Measurements from ENCODE around the gene FAM149A. TPM values are rescaled to one million over a fixed set of nuclear protein-coding genes. Genes with fewer than 3 reads are reported as not detected.

The FAM149A gene
- total and polyA plus RNA-seq, 2 donors (not counting 3 experiments of a cell fraction or from before 2014, with no cell fraction given), result 0.08 to 0.20 TPM

DNA sequence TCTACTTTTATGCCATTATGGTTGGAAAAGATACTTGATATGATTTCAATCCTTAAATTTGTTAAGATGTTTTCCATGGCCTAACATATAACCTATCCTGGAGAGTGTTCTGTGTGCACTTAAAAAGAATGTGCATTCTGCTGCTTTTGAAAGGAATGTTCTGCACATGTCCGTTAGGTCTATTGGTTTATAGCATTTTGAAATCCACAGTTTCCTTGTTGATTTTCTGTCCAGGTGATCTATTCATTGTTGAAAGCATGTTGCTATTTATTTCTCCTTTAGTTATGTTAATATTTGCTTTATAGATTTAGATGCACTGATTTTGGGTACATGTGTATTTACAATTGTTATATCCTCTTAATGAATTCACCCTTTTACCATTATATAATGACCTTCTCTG, 117.1 kb downstream of the FAM149A start:
- dilution Hi-C loops (cut with MboI; ENCODE audit: extremely low pct_ligation_motif_present, low sequenced_read_pairs), result no loop called here
- DNase-seq (ENCODE audit: low read depth, low spot score) (no peak), FAIRE-seq (no peak)
- Histone ChIP-seq H4K20me1 (replicated peaks; ENCODE audit: control insufficient read depth, extremely low read depth, insufficient read depth, low read length) (no peaks in the 10 kb centered on the region), H3K4me2 (ENCODE audit: insufficient read depth, low read length) (no peak overlapping the region), H3K9me3 (replicated peaks; ENCODE audit: control insufficient read depth, insufficient read depth, low read length) (no peaks in the 10 kb centered on the region), H3K79me2 (ENCODE audit: control insufficient read depth, insufficient read depth, low read length) (no peaks in the 10 kb centered on the region), H3K36me3 (ENCODE audit: control insufficient read depth in 2 of 2, extremely low read depth in 1 of 2, insufficient read depth in 2 of 2, low read length in 2 of 2) (no peaks in the 10 kb centered on the region), H3K9me1 (replicated peaks; ENCODE audit: control insufficient read depth, extremely low read depth, insufficient read depth, low read length) (no peaks in the 10 kb centered on the region), H3K4me1 (ENCODE audit: control insufficient read depth, extremely low read depth, insufficient read depth, low read length) (no peaks in the 10 kb centered on the region), H3K4me3 (replicated peaks in 1 of 3; ENCODE audit: insufficient read depth in 1 of 3, low read depth in 1 of 3, low read length in 3 of 3) (no peak overlapping the region), H3K27ac (ENCODE audit: insufficient read depth, low read depth, low read length) (no peak overlapping the region), H3K27me3 (ENCODE audit: control insufficient read depth in 2 of 2, insufficient read depth in 2 of 2, low read length in 2 of 2) (no peaks in the 10 kb centered on the region), H2AFZ (ENCODE audit: low read depth, low read length) (no peak overlapping the region), H3K9ac (replicated peaks; ENCODE audit: extremely low read depth, insufficient read depth, low read length) (no peak overlapping the region)
- no peak for TF ChIP-seq JUN (IDR thresholded peaks at IDR 0.05; ENCODE audit: borderline replicate concordance, insufficient read depth, insufficient read length, low read depth)
- no peak for TF ChIP-seq FOS (IDR thresholded peaks at IDR 0.05; ENCODE audit: borderline replicate concordance, insufficient read depth, low read length)
- TF ChIP-seq EZH2 (IDR thresholded peaks at IDR 0.05; ENCODE audit: borderline replicate concordance, low read depth, low read length, severe bottlenecking), result no peak
- no peak for TF ChIP-seq POLR2A (IDR thresholded peaks at IDR 0.05; ENCODE audit: low read depth, low read length)
- TF ChIP-seq, protein P1, sequence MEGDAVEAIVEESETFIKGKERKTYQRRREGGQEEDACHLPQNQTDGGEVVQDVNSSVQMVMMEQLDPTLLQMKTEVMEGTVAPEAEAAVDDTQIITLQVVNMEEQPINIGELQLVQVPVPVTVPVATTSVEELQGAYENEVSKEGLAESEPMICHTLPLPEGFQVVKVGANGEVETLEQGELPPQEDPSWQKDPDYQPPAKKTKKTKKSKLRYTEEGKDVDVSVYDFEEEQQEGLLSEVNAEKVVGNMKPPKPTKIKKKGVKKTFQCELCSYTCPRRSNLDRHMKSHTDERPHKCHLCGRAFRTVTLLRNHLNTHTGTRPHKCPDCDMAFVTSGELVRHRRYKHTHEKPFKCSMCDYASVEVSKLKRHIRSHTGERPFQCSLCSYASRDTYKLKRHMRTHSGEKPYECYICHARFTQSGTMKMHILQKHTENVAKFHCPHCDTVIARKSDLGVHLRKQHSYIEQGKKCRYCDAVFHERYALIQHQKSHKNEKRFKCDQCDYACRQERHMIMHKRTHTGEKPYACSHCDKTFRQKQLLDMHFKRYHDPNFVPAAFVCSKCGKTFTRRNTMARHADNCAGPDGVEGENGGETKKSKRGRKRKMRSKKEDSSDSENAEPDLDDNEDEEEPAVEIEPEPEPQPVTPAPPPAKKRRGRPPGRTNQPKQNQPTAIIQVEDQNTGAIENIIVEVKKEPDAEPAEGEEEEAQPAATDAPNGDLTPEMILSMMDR (IDR thresholded peaks at IDR 0.05; ENCODE audit: extremely low read depth in 1 of 2, insufficient read depth in 1 of 2, low read depth in 1 of 2, low read length in 2 of 2), result no peak
- TF ChIP-seq, protein P2, sequence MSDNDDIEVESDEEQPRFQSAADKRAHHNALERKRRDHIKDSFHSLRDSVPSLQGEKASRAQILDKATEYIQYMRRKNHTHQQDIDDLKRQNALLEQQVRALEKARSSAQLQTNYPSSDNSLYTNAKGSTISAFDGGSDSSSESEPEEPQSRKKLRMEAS (IDR thresholded peaks at IDR 0.05; ENCODE audit: insufficient read depth, insufficient read length), result no peak
- TF ChIP-seq POLR2AphosphoS5 (IDR thresholded peaks at IDR 0.05; ENCODE audit: insufficient read depth, low read depth, low read length), result no peak
- no peak for TF ChIP-seq MYC (IDR thresholded peaks at IDR 0.05; ENCODE audit: low read depth, low read length)
- TF ChIP-seq GATA2 (IDR thresholded peaks at IDR 0.05; ENCODE audit: insufficient read depth, insufficient read length, low read depth, low read length), result no peak
- intact Hi-C loops (cut with micrococcal nuclease), result no loop called here
- POLR2A ChIA-PET, result no interaction called here
- no TSS peak for BruUV-seq (replicated peaks)
- CTCF ChIA-PET, result no interaction called here

Small RNA genes within 50 kb of the gene (small RNA-seq; reads per million reads assigned to genes)
- not detected for gene RF00322 (ENCODE audit: insufficient read depth, insufficient read length, low read depth, low replicate concordance)

Other genes starting within 250 kb of the FAM149A start
- gene TLR3, start 35.5 kb upstream of the FAM149A start, total RNA-seq, result 2.5 and 5.2 TPM in 2 replicates
- gene TLR3, start 35.5 kb upstream of the FAM149A start, polyA plus RNA-seq, result 1.6 TPM in 2 replicates
- 1.7 and 3.1 TPM in 2 replicates for gene CYP4V2, start 86.9 kb downstream of the FAM149A start, total RNA-seq
- gene CYP4V2, start 86.9 kb downstream of the FAM149A start, polyA plus RNA-seq, result 0.25 and 0.28 TPM in 2 replicates
- not detected in 2 replicates for gene KLKB1, start 122.8 kb downstream of the FAM149A start, total RNA-seq
- not detected in 2 replicates for gene KLKB1, start 122.8 kb downstream of the FAM149A start, polyA plus RNA-seq
- not detected in 2 replicates for gene F11, start 161.5 kb downstream of the FAM149A start, total RNA-seq
- not detected in 2 replicates for gene F11, start 161.5 kb downstream of the FAM149A start, polyA plus RNA-seq

Measured in endothelial cell of umbilical vein (primary cell).